K562 (cell line): ENCODE results near the gene MEF2D. TPM values are rescaled to one million over a fixed set of nuclear protein-coding genes. Genes with fewer than 3 reads are reported as not detected.
A peak's percentile ranks its signal among the peaks of the same experiment; 100 is the strongest.

Source experiments
- CHD1 ChIP-seq: fragments of 200-600 bp; sonication (generic); IDR thresholded peaks from one replicate; pipeline ENCODE4 v1.6.1; 2012; ENCODE audit warnings: mild to moderate bottlenecking, moderate library complexity, low read length, inconsistent platforms
- E2F3 ChIP-seq: fragments of 250-450 bp; sonication (Bioruptor Pico); IDR thresholded peaks from 2 replicates; pipeline ENCODE4 v1.4.0; 2020; ENCODE audit warnings: mild to moderate bottlenecking
- FIP1L1 ChIP-seq: fragments of 200-400 bp; formaldehyde crosslinking; IDR thresholded peaks from 2 replicates; pipeline ENCODE4 v1.6.1; 2018; ENCODE audit warnings: mild to moderate bottlenecking, low read depth, low read length; ENCODE audit not compliant: poor library complexity, severe bottlenecking
- FOXA3 ChIP-seq, 2 experiments: fragments of 450-650 bp in 1 of 2; sonication (generic) in 1 of 2; formaldehyde crosslinking; IDR thresholded peaks in 1 of 2; conservative IDR thresholded peaks in 1 of 2; 2 replicates each; pipeline versions ENCODE4 v1.4.0 to v1.8.0; 2020 to 2022; ENCODE audit warnings: mild to moderate bottlenecking in 2 of 2, missing genetic modification reagents in 1 of 2
- KLF6 ChIP-seq: fragments of 250-450 bp; sonication (Bioruptor Pico); IDR thresholded peaks from 2 replicates; pipeline ENCODE4 v1.4.0; 2020; ENCODE audit warnings: mild to moderate bottlenecking, moderate library complexity, borderline replicate concordance
- PHF20 ChIP-seq: fragments of 450-650 bp; IDR thresholded peaks from 2 replicates; pipeline ENCODE4 v1.6.1; 2018; ENCODE audit not compliant: partially characterized antibody
- POLR2B ChIP-seq: fragments of 450-650 bp; IDR thresholded peaks from 2 replicates; pipeline ENCODE4 v1.6.1; 2018; ENCODE audit warnings: low read depth; ENCODE audit not compliant: partially characterized antibody
- RBFOX2 ChIP-seq: fragments of 200-400 bp; formaldehyde crosslinking; IDR thresholded peaks from 2 replicates; pipeline ENCODE4 v1.6.1; 2017; ENCODE audit warnings: low read depth, mild to moderate bottlenecking, low read length, moderate library complexity
- RREB1 ChIP-seq: fragments of 250-450 bp; sonication (Bioruptor Pico); IDR thresholded peaks from 2 replicates; pipeline ENCODE4 v1.4.0; 2020
- TAF15 ChIP-seq: fragments of 200-400 bp; formaldehyde crosslinking; IDR thresholded peaks from 2 replicates; pipeline ENCODE4 v1.6.1; 2017; ENCODE audit warnings: mild to moderate bottlenecking, low read depth, low read length, moderate library complexity
- TSHZ1 ChIP-seq: fragments of 250-450 bp; sonication (Bioruptor Pico); IDR thresholded peaks from 2 replicates; pipeline ENCODE4 v1.4.0; 2020; ENCODE audit warnings: mild to moderate bottlenecking, moderate library complexity
- USF2 ChIP-seq: sonication (generic); formaldehyde crosslinking; IDR thresholded peaks from 2 replicates; pipeline ENCODE4 v1.5.0; 2020; ENCODE audit warnings: missing genetic modification reagents
- VEZF1 ChIP-seq: fragments of 200-800 bp; sonication (Bioruptor generic); IDR thresholded peaks from 2 replicates; pipeline ENCODE4 v1.6.1; 2017; ENCODE audit warnings: missing genetic modification characterization, missing compliant biosample characterization
- ZKSCAN1 ChIP-seq: fragments of 150-350 bp; IDR thresholded peaks from 2 replicates; pipeline ENCODE4 v1.6.1; 2016; ENCODE audit warnings: low read depth, low read length
- ZNF24 ChIP-seq: fragments of 450-650 bp; IDR thresholded peaks from 2 replicates; pipeline ENCODE4 v1.6.1; 2016
- polyA plus RNA-seq, 8 experiments: library from polyadenylated mRNA; depleted of rRNA in 4 of 8; stranded (reverse) in 5 of 8; unstranded in 3 of 8; fragments of >200 nt; fragmentation: Nextera tagmentation in 2 of 8; fragmentation: Illumina TruSeq in 1 of 8; extraction: Ambion mirVana in 2 of 8; extraction: Trizol in 1 of 8; gene quantifications; 2 replicates each; pipeline versions ENCODE4 v1.2.1 to v1.2.3, GENCODE V29; 2011 to 2014; ENCODE audit warnings: inconsistent platforms in 1 of 8, missing spikeins in 1 of 8
- total RNA-seq, 7 experiments: library from RNA; depleted of rRNA in 6 of 7; stranded (reverse); fragments of >200 nt in 6 of 7; fragmentation: Illumina TruSeq in 2 of 7; extraction: Trizol in 2 of 7; gene quantifications; 2 replicates each; pipeline versions ENCODE4 v1.2.1 to v1.2.3, GENCODE V29; 2011 to 2021; ENCODE audit warnings: low replicate concordance in 1 of 7

The MEF2D gene
- total and polyA plus RNA-seq, 9 of the 15 experiments (the other 6 are each of a cell fraction or from before 2014, with no cell fraction given) = 0.10 to 19.5 (median 2.6) TPM

- TF ChIP-seq USF2 (CRISPR knock-in tag) = no peak
- no peak for TF ChIP-seq ZNF24
- TF ChIP-seq VEZF1 (CRISPR knock-in tag) = peak; percentile 45
- TF ChIP-seq CHD1 = no peak
- no peak for TF ChIP-seq ZKSCAN1
- TF ChIP-seq FIP1L1 = no peak
- no peak for TF ChIP-seq PHF20
- TF ChIP-seq TAF15 = no peak
- TF ChIP-seq POLR2B = no peak
- no peak for TF ChIP-seq RREB1 (CRISPR knock-in tag)
- no peak for TF ChIP-seq E2F3 (CRISPR knock-in tag)
- no peak for TF ChIP-seq FOXA3 (CRISPR knock-in tag; conservative IDR thresholded peaks at IDR 0.05 in 1 of 2, IDR thresholded peaks at IDR 0.05 in 1 of 2)
- no peak for TF ChIP-seq KLF6
- no peak for TF ChIP-seq TSHZ1 (CRISPR knock-in tag)
- 0 out of 2 replicates have a peak, but pooled peaks have one; percentile 18 for TF ChIP-seq RBFOX2
Observed at GRCh38 chr1:156480411-156481192, 20.0 kb downstream of the MEF2D start (continued).
